HepG2 (cell line): ENCODE results near the gene PIP4K2B. TPM values are rescaled to one million over a fixed set of nuclear protein-coding genes. Genes with fewer than 3 reads are reported as not detected.

Experiments used
- ADNP ChIP-seq: sonication (generic); formaldehyde crosslinking; IDR thresholded peaks from 2 replicates; pipeline ENCODE4 v1.4.0; 2020; ENCODE audit warnings: missing genetic modification reagents
- AGO1 ChIP-seq: fragments of 200-400 bp; formaldehyde crosslinking; IDR thresholded peaks from 2 replicates; pipeline ENCODE4 v1.6.1; 2017; ENCODE audit warnings: mild to moderate bottlenecking, low read depth, low read length, moderate library complexity; ENCODE audit not compliant: poor library complexity, severe bottlenecking
- AHDC1 ChIP-seq: sonication (generic); formaldehyde crosslinking; IDR thresholded peaks from 2 replicates; pipeline ENCODE4 v1.5.1; 2020; ENCODE audit warnings: mild to moderate bottlenecking, missing genetic modification reagents, borderline replicate concordance
- BCL6 ChIP-seq: IDR thresholded peaks from 2 replicates; pipeline ENCODE4 v1.6.1; 2016; ENCODE audit warnings: missing genetic modification reagents, missing compliant biosample characterization
- EP300 ChIP-seq, 3 experiments: sonication (generic) in 1 of 3; formaldehyde crosslinking in 1 of 3; IDR thresholded peaks; 2 replicates each; pipeline versions ENCODE4 v1.5.1 to v1.6.1; 2011 to 2020; ENCODE audit warnings: low read depth in 2 of 3, low read length in 2 of 3, borderline replicate concordance in 1 of 3, improper control_type of control experiment in 1 of 3, mild to moderate bottlenecking in 1 of 3, missing genetic modification reagents in 1 of 3, moderate library complexity in 1 of 3
- FOXO1 ChIP-seq: sonication (generic); formaldehyde crosslinking; IDR thresholded peaks from 2 replicates; pipeline ENCODE4 v1.4.0; 2020; ENCODE audit warnings: missing genetic modification reagents
- HOXD1 ChIP-seq: sonication (generic); formaldehyde crosslinking; IDR thresholded peaks from 2 replicates; pipeline ENCODE4 v1.5.0; 2020; ENCODE audit warnings: missing genetic modification reagents
- MTA1 ChIP-seq: sonication (generic); formaldehyde crosslinking; IDR thresholded peaks from 2 replicates; pipeline ENCODE4 v1.4.0; 2020; ENCODE audit warnings: missing genetic modification reagents, mild to moderate bottlenecking, borderline replicate concordance
- MTF1 ChIP-seq: sonication (generic); formaldehyde crosslinking; IDR thresholded peaks from 2 replicates; pipeline ENCODE4 v1.5.0; 2020; ENCODE audit warnings: missing genetic modification reagents
- POLR2G ChIP-seq: fragments of 200-400 bp; formaldehyde crosslinking; IDR thresholded peaks from 2 replicates; pipeline ENCODE4 v1.6.1; 2018; ENCODE audit warnings: mild to moderate bottlenecking, low read depth, low read length, moderate library complexity
- REL ChIP-seq: sonication (generic); formaldehyde crosslinking; conservative IDR thresholded peaks from 2 replicates; pipeline ENCODE4 v1.8.0; 2022; ENCODE audit warnings: mild to moderate bottlenecking, missing genetic modification reagents, moderate library complexity
- RFXAP ChIP-seq: sonication (generic); formaldehyde crosslinking; IDR thresholded peaks from 2 replicates; pipeline ENCODE4 v1.4.0; 2020; ENCODE audit warnings: missing genetic modification reagents, borderline replicate concordance
- RNF2 ChIP-seq: fragments of 450-650 bp; conservative IDR thresholded peaks from 2 replicates; pipeline ENCODE4 v1.6.1; 2016; ENCODE audit warnings: low read depth
- SPEN ChIP-seq: sonication (generic); formaldehyde crosslinking; IDR thresholded peaks from 2 replicates; pipeline ENCODE4 v1.5.1; 2020; ENCODE audit warnings: low read depth, mild to moderate bottlenecking, missing genetic modification reagents
- THAP8 ChIP-seq: sonication (generic); formaldehyde crosslinking; IDR thresholded peaks from 2 replicates; pipeline ENCODE4 v1.5.1; 2020; ENCODE audit warnings: missing genetic modification reagents, mild to moderate bottlenecking, borderline replicate concordance
- YEATS4 ChIP-seq: sonication (generic); formaldehyde crosslinking; IDR thresholded peaks from 2 replicates; pipeline ENCODE4 v1.4.0; 2020; ENCODE audit warnings: missing genetic modification reagents, borderline replicate concordance
- ZBTB7A ChIP-seq: sonication (generic); formaldehyde crosslinking; IDR thresholded peaks from 2 replicates; pipeline ENCODE4 v1.8.0; 2022; ENCODE audit warnings: mild to moderate bottlenecking, missing genetic modification reagents
- ZNF17 ChIP-seq: sonication (generic); formaldehyde crosslinking; IDR thresholded peaks from 2 replicates; pipeline ENCODE4 v1.5.0; 2020; ENCODE audit warnings: mild to moderate bottlenecking, missing genetic modification reagents
- ZNF770 ChIP-seq: sonication (generic); formaldehyde crosslinking; IDR thresholded peaks from 2 replicates; pipeline ENCODE4 v1.5.0; 2020; ENCODE audit warnings: mild to moderate bottlenecking, missing genetic modification reagents
- ZNF841 ChIP-seq: sonication (generic); formaldehyde crosslinking; IDR thresholded peaks from 2 replicates; pipeline ENCODE4 v1.8.1; 2023; ENCODE audit warnings: missing genetic modification reagents, borderline replicate concordance
- ZNF878 ChIP-seq: sonication (generic); formaldehyde crosslinking; IDR thresholded peaks from 2 replicates; pipeline ENCODE4 v1.8.1; 2023; ENCODE audit warnings: mild to moderate bottlenecking, missing genetic modification reagents, moderate library complexity
- polyA plus RNA-seq, 8 experiments: library from polyadenylated mRNA; depleted of rRNA in 3 of 8; stranded (reverse) in 7 of 8; unstranded in 1 of 8; fragments of >200 nt; fragmentation: Illumina TruSeq in 4 of 8; extraction: Trizol in 4 of 8; gene quantifications; 2 replicates each; pipeline versions ENCODE4 v1.2.1 to v1.2.3, GENCODE V29; 2011 to 2016; ENCODE audit warnings: low read depth in 4 of 8, missing spikeins in 1 of 8, mixed read lengths in 1 of 8; ENCODE audit not compliant: insufficient read depth in 1 of 8
- total RNA-seq, 5 experiments: library from RNA; depleted of rRNA; stranded (reverse); fragments of >200 nt; fragmentation: Illumina TruSeq; extraction: Trizol; gene quantifications; 2 replicates each; pipeline ENCODE4 v1.2.3, GENCODE V29; 2016; ENCODE audit warnings: low read depth in 1 of 5

The PIP4K2B gene
- total and polyA plus RNA-seq, 2 of the 13 experiments (the other 11 are each of a cell fraction or from before 2014, with no cell fraction given) = 20.4 to 54.0 TPM

DNA sequence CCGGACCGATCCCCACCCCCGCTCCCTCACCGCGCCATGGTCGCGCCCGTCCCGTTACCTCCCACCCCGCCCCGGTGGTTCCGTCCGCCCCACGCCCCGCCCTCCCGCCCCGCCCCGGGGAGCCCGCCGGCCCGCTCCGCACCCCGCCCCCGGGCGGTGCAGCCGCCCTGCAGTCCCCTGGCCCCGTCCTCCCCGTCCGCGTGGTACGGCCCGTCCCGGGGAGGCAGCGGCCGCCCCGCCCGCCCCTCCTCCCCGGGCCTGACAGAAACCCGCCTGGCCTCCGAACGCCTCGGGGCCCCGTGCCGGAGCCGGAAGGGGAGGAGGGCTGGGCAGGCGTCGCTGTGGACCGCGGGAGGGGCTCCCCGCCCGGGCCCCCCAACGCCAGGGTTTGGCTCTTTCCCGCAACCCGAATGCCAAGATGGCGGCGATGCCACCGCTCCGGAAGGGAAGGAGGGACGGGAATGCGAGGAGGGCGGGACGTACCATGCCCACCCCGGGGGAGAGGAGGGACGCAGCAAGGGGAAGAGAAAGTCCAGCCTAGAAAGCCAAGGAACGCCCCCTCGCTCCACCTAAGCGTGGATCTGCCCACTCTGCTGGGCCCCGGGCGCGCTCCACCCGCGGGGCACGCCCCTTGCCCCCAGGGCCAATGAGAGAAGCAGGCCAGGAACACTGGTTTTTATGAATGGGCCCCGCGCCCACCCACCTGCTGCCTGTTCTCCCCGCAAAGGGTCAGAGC is at the start of gene PIP4K2B (continued):
- TF ChIP-seq AHDC1 (no peak), RNF2 (peak; percentile 64; the same call in 1 of the 2 replicates), MTA1 (CRISPR knock-in tag) (no peak), EP300 (IDR thresholded peaks at IDR 0.05; ENCODE audit: low read depth in 2 of 2, low read length in 2 of 2) (peak in 1 of 2 experiments; percentile 9; a peak in 2 of 4 replicates), EP300 (CRISPR knock-in tag; IDR thresholded peaks at IDR 0.05; ENCODE audit: borderline replicate concordance) (peak; percentile 70; the same call in 1 of the 2 replicates), ZNF770 (CRISPR knock-in tag) (peak; percentile 54), ZNF878 (CRISPR knock-in tag) (0 out of 2 replicates have a peak, but pooled peaks have one; percentile 64), ADNP (CRISPR knock-in tag) (no peak), ZBTB7A (CRISPR knock-in tag) (0 out of 2 replicates have a peak, but pooled peaks have one; percentile 19), REL (CRISPR knock-in tag) (no peak; the same call in 1 of the 2 replicates), BCL6 (CRISPR knock-in tag) (peak; percentile 72; the same call in 1 of the 2 replicates), THAP8 (CRISPR knock-in tag) (no peak), YEATS4 (peak; percentile 98), RFXAP (CRISPR knock-in tag) (peak; percentile 86), HOXD1 (peak; percentile 86; the same call in 1 of the 2 replicates), MTF1 (CRISPR knock-in tag) (no peak), ZNF841 (CRISPR knock-in tag) (no peak), SPEN (CRISPR knock-in tag) (peak; percentile 90), FOXO1 (CRISPR knock-in tag) (peak; percentile 66; the same call in 1 of the 2 replicates), POLR2G (peak; percentile 90), ZNF17 (CRISPR knock-in tag) (no peak), AGO1 (peak; percentile 89)
